Lung microvascular endothelial cell (primary cell): Measurements from ENCODE around the gene GPR52. TPM values are rescaled to one million over a fixed set of nuclear protein-coding genes. Genes with fewer than 3 reads are reported as not detected.
"Not testable (repeated sequence)": the region's sequence is repeated elsewhere in the genome, so short reads cannot be mapped to it uniquely, and the experiment has no call there.

Source experiments
- DNase-seq, 2 donors: peaks; one replicate each; pipeline versions ENCODE4 v3.0.0 to v3.0.0-alpha.2; 2010; ENCODE audit warnings: low read depth in 2 of 2
- total RNA-seq: library from RNA; depleted of rRNA; stranded (reverse); fragments of >200 nt; gene quantifications from 2 replicates; pipeline ENCODE4 v1.2.1, GENCODE V29; 2014

GPR52 gene
- total RNA-seq: 0.22 and 0.99 TPM in 2 replicates

- DNase-seq: no peak
Observed at GRCh38 chr1:174447866-174448530, at the start of gene GPR52. Gene GPR52 (plus strand): TSS chr1:174447964. CDS start chr1:174448112, 148 bp downstream.

DNA sequence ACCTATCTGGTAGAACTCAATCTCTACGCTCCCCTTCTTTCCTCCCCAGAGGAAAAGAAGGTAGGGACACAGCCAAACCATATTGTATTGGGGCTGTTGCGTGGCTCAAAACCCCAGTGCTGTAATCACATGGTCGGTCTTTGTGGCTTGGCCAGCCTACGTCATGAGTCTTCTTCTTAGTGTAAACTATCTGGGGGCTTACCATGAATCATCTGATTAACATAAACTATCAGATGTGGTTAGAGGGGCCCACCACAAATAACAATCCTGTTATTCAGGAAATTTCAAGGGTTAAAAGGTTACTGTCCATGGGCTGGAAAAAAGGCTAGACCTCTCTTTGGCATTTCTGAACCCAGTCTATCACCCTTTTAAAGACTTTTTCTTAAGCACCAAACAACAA lies 49.5 kb upstream of the GPR52 start:
- peak in 1 of 2 donors; percentile 9 for DNase-seq

- DNase-seq: no peak
Observed at GRCh38 chr1:174399211-174399610, 48.6 kb upstream of the GPR52 start.

GRCh38 chr1:174401075-174401474 lies 46.7 kb upstream of the GPR52 start:
- DNase-seq: no peak

- no peak for DNase-seq
Observed at GRCh38 chr1:174405219-174405618, 42.5 kb upstream of the GPR52 start.

DNA sequence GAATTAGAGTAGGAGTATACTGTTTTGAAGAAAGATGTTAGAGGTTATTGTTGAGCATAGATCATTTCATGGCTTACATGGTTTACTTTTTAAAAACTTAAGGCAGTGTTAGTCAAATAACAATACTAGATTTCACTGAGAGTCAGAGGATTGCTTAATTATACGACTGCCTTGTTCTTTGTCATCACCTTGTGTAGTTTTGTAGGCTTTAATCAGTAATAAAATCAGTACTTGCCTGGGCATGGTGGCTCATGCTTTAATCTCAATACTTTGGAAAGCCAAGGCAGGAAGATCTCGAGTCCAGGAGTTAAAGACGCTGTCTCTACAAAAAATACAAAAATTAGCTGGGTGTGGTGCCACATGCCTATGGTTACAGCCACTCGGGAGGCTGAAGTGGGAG lies 41.3 kb upstream of the GPR52 start:
- no peak for DNase-seq

DNA sequence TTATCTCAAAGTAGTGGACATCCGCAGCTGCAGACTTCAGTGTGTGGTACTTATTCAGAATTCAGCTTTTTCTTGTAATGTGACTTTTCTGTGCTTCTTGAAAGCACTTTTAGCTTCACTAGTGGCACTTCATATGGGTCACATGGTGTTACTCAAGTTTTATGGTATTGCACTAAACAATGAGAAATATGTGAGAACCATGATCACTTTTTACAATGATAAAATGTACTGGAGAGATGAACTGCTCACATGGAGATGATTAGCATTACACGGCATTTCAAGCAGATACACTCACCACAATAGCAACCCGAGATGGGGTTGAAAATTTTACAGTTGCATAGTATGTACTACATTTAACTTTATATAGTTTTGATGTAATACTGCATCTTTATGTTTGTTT lies 40.1 kb upstream of the GPR52 start:
- DNase-seq: no peak

DNA sequence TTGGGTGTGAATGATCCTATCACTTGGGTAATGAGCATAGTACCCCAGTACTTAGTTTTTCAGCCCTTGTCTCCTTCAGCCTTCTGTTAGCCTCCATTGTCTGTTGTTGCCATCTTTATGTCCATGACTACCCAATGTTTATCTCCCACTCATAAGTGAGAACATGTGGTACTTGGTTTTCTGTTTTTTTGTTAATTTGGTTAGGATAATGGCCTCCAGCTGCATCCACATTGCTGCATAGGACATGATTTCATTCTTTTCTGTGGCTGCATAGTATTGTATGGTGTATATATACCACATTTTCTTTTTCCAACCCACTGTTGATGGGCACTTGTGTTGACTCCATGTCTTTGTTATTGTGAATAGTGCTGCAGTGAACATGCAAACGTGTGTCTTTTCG lies 39.6 kb upstream of the GPR52 start:
- no peak for DNase-seq

DNA sequence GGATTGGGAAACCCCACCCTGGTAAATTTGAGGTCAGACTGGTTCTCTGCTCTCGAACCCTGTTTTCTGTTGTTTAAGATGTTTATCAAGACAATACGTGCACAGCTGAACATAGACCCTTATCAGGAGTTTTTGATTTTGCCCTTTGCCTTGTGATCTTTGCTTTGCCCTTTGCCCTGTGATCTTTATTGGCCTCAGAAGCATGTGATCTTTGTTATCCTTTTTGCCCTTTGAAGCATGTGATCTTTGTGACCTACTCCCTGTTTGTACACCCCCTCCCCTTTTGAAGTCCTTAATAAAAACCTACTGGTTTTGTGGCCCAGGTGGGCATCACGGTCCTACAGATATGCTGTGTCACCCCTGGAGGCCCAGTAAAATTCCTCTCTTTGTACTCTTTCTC lies 38.0 kb upstream of the GPR52 start:
- DNase-seq: not testable (repeated sequence)

GRCh38 chr1:174413632-174414031 lies 34.1 kb upstream of the GPR52 start:
- peak; percentile 18 to 29 for DNase-seq

- DNase-seq: peak; percentile 11 to 31
Observed at GRCh38 chr1:174414203-174414602, 33.6 kb upstream of the GPR52 start.

DNA sequence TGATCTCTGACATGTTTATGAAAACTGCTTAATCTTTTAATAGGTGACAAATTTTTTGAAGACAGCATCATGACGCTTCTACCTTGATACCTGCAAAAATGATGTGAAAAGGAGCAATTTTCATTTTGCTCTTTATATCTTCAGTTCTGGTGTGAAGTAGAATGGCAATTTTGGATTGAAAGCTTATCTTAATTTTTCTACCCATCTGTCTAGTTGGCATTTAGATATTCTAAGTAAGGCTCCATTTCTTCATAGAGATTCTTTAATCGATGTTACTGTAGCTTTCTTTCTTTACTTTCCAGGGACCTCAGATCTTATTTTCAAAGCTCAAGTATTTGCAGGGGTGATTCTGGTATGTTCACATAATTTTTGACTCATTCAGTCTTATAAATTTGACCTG lies 32.3 kb upstream of the GPR52 start:
- DNase-seq: no peak

DNA sequence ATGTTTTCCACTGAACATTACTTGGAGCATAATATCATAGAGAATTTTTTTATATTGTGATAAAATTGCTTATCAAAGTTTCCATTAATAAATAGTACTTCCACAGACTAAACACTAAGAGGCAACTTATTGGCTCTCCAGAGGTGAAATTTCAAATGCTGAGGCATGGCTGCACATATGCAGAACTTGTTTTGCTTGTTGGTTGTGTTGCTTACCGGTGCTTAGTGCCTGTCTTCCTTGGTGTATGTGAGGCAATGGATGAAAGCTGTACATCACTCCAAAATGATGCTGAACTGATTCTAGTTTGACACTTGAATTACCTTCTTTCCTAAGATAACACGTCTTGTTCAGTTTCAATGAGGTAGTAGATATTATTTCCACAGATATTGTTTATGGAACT lies 29.8 kb upstream of the GPR52 start:
- no peak for DNase-seq

DNA sequence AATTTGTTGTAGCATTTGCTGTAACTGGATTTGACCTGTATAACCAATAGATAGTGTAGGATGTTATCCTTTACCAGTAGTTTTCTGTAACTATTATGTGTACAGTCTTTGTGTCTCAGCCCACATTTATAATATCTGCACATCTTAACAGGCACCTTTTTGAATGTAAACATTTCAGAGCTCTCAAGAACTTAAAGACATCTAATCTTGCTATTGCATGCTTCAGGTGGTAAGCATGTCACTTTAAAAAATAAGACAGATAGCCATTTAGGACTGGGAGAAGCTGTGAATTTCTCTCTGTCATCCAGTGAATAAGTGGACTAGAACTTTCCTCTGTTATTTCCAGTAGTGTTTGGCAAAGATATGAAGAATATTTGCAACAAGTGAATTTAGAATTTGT lies 22.6 kb upstream of the GPR52 start:
- DNase-seq: no peak

- no peak for DNase-seq
Observed at GRCh38 chr1:174426153-174426552, 21.6 kb upstream of the GPR52 start.

- no peak for DNase-seq
Observed at GRCh38 chr1:174428033-174428432, 19.7 kb upstream of the GPR52 start.

DNA sequence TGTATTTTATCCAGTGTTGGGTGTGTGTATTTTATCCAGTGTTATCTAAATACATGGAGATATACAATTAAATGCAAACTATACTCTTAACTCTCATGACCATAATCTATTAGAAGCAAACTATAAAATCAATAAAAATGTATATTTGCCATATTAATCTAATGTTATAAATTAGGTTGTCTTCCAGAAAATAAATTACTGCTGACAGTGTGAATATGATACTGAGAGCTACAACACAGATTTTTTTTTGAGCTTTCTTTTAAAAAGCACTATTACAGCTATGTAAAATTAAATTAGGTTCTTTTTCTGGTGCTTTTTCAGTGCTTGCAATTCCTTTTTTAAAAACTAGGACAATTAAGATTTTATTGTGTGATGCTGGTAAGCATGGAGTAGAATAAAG lies 19.0 kb upstream of the GPR52 start:
- no peak for DNase-seq

DNA sequence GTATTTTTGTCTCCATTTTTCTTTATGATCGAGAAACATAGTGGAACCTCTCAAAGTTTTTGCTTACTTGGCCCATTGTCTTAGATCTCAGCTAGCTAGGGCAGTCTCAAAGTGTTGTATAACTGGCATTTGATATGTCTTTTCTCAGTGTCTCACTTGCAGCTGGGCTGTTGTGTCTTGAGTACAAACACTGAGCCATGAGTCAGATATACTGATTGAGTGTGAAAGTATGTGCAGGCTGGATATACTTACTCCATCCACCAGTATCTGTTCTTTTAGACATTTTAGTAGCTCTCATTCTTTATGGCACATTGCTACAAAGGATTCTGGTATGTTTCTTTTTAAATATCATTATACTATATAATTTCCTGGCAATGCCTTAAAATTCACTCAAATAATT lies 14.3 kb upstream of the GPR52 start:
- DNase-seq: peak in 1 of 2 donors; percentile 25

- no peak for DNase-seq
Observed at GRCh38 chr1:174445351-174445750, 2.4 kb upstream of the GPR52 start.

DNA sequence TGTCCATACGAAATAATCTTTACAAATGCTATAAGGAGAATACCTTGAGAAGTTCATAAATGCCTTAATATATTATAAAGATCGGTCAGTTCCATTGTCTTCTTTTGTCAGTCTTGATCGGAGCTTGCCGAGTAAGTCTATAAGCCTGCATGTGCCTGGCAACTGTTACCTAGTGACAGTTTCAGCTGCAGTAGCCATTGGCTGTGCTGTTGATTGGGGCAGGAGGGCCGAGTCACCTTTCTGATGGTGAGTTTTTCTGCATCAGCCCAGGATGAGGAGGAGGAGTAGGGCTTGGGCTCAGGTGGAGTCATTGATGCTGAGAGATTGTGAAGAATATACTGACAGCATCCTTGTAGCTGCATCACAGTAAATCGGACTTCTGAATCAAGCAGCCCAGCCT lies 1.9 kb upstream of the GPR52 start:
- no peak for DNase-seq

- no peak for DNase-seq
Observed at GRCh38 chr1:174448531-174448883, 743 bp downstream of the GPR52 start.

DNA sequence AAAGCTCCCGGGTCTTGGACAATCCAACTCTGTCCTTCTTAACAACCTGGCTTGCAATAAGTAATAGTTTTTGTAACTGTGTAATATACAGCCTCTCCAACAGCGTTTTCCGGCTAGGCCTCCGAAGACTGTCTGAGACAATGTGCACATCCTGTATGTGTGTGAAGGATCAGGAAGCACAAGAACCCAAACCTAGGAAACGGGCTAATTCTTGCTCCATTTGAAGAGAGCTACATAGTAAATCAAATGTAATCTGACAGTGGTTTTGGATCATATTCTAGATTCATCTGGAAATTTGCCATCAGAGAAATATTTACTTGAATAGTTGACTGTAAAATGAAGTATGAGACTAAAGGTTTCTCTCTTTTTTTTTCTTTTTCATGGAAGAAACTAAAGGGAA lies 1.2 kb downstream of the GPR52 start:
- peak in 1 of 2 donors; percentile 88 for DNase-seq

- no peak for DNase-seq
Observed at GRCh38 chr1:174451408-174451807, 3.6 kb downstream of the GPR52 start.

DNA sequence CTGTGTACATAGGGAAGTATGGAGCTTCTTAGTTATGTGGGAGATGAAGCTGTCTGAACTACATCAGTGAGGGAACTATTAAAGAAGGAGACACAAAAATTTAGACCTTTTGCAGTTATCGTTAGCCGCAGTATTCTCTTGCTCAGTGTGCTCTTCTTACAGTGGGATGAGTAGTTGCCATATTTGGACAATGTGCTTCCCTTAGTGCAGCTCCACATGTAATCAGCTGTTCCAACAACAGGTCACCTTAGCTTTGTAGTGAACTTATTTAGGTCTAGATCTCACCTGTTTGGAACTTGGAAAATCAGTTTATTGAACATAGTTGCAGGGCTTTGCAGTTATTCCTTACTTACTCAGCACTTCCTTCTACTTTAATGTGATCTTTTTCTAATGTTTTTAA lies 18.1 kb downstream of the GPR52 start:
- DNase-seq: no peak
